ENCODE measurements around the gene EYA2.

DNA sequence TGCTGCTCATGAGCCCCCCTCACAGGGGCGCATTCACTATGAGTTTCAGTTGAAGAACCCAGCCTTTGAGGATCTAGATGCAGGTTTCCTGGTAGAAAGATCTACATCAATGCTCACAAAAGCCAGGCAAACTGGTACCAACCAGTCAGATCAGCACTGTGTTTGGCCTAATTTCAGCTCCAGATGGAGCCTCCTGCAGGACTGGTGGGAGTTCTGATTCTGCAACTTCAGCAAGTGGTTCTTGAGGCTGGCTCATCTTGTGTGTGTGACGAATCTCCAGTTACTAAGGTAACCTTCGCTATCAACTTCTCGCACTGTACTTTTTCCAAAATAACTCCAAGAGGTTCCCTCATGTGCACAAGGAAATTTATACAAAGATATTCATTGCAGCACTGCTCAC is 343.1 kb downstream of the EYA2 start:
- TF ChIP-seq POLR2A (IDR thresholded peaks at IDR 0.05; ENCODE audit: low read depth, low read length) (no peak), TAF1 (IDR thresholded peaks at IDR 0.05; ENCODE audit: borderline replicate concordance, low read depth, low read length) (no peak), POLR2AphosphoS5 (IDR thresholded peaks at IDR 0.05; ENCODE audit: low read depth, low read length) (no peak)
